Left lung (tissue), 14 donors: ENCODE results near the gene ADAMTS2. TPM values are rescaled to one million over a fixed set of nuclear protein-coding genes. Genes with fewer than 3 reads are reported as not detected.

Experiments used
- ATAC-seq: fragments of 200-7000 bp; cut with Tn5 transposase; one replicate; pipeline ENCODE4 v1.9.1; 2020; ENCODE audit warnings: moderate library complexity
- DNase-seq, 4 donors: peaks; one replicate each; pipeline ENCODE4 v3.0.0-alpha.2; 2013 to 2020
- H3K27ac ChIP-seq, 2 donors: fragments of 200-600 bp; sonication (generic) in 1 of 2; one replicate each; pipeline versions ENCODE4 v1.5.0 to v1.8.0; 2020 to 2021
- H3K27me3 ChIP-seq, 2 donors: fragments of 200-600 bp; sonication (generic) in 1 of 2; one replicate each; pipeline versions ENCODE4 v1.5.0 to v1.8.0; 2020 to 2021
- H3K36me3 ChIP-seq, 2 donors: fragments of 200-600 bp; sonication (generic) in 1 of 2; one replicate each; pipeline versions ENCODE4 v1.5.0 to v1.8.0; 2020 to 2021
- H3K4me1 ChIP-seq, 2 donors: fragments of 200-600 bp; one replicate each; pipeline ENCODE4 v1.8.0; 2021
- H3K4me3 ChIP-seq, 2 donors: fragments of 200-600 bp; sonication (generic) in 1 of 2; one replicate each; pipeline versions ENCODE4 v1.5.0 to v1.8.0; 2020 to 2021; ENCODE audit warnings: mild to moderate bottlenecking in 1 of 2
- H3K9me3 ChIP-seq, 2 donors: fragments of 200-600 bp; sonication (generic) in 1 of 2; one replicate each; pipeline versions ENCODE4 v1.5.0 to v1.8.0; 2020 to 2021
- CTCF ChIP-seq, 2 donors: fragments of 200-600 bp; sonication (generic) in 1 of 2; IDR thresholded peaks; one replicate each; pipeline versions ENCODE4 v1.5.0 to v1.8.0; 2021; ENCODE audit warnings: antibody characterized with exemption in 2 of 2
- intact Hi-C, 2 donors: fragments of 100-400 bp; cut with DNase I; formaldehyde crosslinking; loops; one replicate each; pipeline versions ENCODE4 v1.11.2 to v1.14.2; 2022
- long read RNA-seq, 12 donors: library from polyadenylated mRNA in 2 of 12; unstranded in 2 of 12; transcript quantifications; one replicate each; pipeline ENCODE4 v2.0.0 and lab custom pipeline, GENCODE V29; 2019 to 2026
- polyA plus RNA-seq, 6 donors: library from polyadenylated mRNA; unstranded; fragments of 120-200 nt; gene quantifications; one replicate each; pipeline ENCODE4 v1.2.1, GENCODE V29; 2013; ENCODE audit not compliant: insufficient read length in 6 of 6
- total RNA-seq, 2 donors: library from RNA; stranded (reverse); fragmentation: NEBNext Ultra II Directional; extraction: Animal tissue kit (Norgen Biotek cat#: 25700); gene quantifications; one replicate each; pipeline ENCODE4 v1.2.1, GENCODE V29; 2021
- donor health status: DM: no; HTN: yes; CAD: no.
- donor health status: DM: no; HTN: no; CAD: no.

ADAMTS2 gene
- 10 to 100 TPM; 51.6 to 68.2 TPM for total RNA-seq
- polyA plus RNA-seq = 10 to 100 TPM; 27.5 to 47.5 (median 34.4) TPM
- long read RNA-seq, donor 1, full-length matches to known transcripts = 5 of 5 reads
- long read RNA-seq, donor 1, partial matches to known transcripts = 0 of 5 reads
- long read RNA-seq, donor 1, other reads (novel, unspliced or antisense) = 0 of 5 reads
- long read RNA-seq, donor 2, full-length matches to known transcripts = 5 of 5 reads
- long read RNA-seq, donor 2, partial matches to known transcripts = 0 of 5 reads
- long read RNA-seq, donor 2, other reads (novel, unspliced or antisense) = 0 of 5 reads
- long read RNA-seq, donor 3, full-length matches to known transcripts = 2 of 2 reads
- long read RNA-seq, donor 3, partial matches to known transcripts = 0 of 2 reads
- long read RNA-seq, donor 3, other reads (novel, unspliced or antisense) = 0 of 2 reads
- long read RNA-seq, donor 4, partial matches to known transcripts = 1 of 11 reads
- long read RNA-seq, donor 4, other reads (novel, unspliced or antisense) = 7 of 11 reads
- long read RNA-seq, donor 5, full-length matches to known transcripts = 5 of 5 reads
- long read RNA-seq, donor 5, partial matches to known transcripts = 0 of 5 reads
- long read RNA-seq, donor 5, other reads (novel, unspliced or antisense) = 0 of 5 reads
- long read RNA-seq, donor 6, full-length matches to known transcripts = 4 of 4 reads
- long read RNA-seq, donor 6, partial matches to known transcripts = 0 of 4 reads
- long read RNA-seq, donor 6, other reads (novel, unspliced or antisense) = 0 of 4 reads
- long read RNA-seq, donor 7, full-length matches to known transcripts = 1 of 1 reads
- long read RNA-seq, donor 7, partial matches to known transcripts = 0 of 1 reads
- long read RNA-seq, donor 7, other reads (novel, unspliced or antisense) = 0 of 1 reads
- long read RNA-seq, donor 8 = 0 reads
- long read RNA-seq, donor 9 = 0 reads
- long read RNA-seq, donor 10, partial matches to known transcripts = 4 of 13 reads
- long read RNA-seq, donor 10, other reads (novel, unspliced or antisense) = 6 of 13 reads
- long read RNA-seq, donor 11, partial matches to known transcripts = 0 of 2 reads
- long read RNA-seq, donor 11, other reads (novel, unspliced or antisense) = 0 of 2 reads
- long read RNA-seq, donor 12, full-length matches to known transcripts = 5 of 5 reads
- long read RNA-seq, donor 12, partial matches to known transcripts = 0 of 5 reads
- long read RNA-seq, donor 12, other reads (novel, unspliced or antisense) = 0 of 5 reads

DNA sequence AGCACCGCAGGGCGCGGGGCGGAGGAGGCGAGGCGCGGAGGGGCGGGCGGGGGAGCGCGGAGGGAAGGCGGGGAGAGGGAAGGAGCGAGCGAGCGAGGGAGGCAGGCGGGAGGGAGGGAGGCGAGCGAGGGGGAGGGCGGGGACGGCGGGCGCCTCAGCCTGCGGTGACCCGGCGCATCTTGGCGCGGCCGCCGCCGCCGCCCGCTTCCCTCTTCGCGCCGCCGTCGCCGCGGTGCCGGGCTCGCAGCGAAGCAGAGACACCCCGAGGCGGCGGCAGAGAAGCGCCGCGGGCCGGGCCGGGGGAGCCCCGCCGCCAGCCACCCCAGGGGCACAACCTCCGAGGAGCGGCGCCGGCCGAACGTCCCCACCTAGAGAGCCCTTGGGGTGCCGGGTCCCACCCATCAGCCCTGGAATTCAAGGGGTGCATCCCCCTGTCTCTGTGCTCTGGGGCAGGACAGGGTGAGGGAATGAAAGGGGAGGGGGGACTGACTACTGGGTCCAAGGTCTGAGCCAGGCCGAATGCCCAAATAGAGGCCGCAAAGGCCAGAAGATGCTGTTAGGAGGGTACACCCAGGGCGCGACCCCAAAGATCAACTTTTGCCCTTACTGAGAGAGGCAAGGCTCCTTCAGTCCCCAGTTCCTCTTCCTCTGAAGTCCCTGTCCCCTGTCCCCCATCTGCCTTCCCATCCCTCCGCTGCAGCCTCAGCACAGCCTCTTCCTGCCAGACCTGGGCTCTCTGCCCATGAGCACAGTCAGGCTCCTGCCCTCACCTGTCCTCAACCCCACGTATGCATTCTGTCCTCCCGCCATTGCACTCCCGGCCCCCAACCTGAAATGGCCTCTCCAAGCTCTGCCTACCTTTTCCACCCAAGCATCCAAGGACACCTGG lies at the start of gene ADAMTS2:
TSS of gene ADAMTS2 (minus strand) at position 29 of the 889 bp plus-strand sequence. CDS start 133 bp downstream, outside the sequence.
- intact Hi-C loops = no loop called here

DNA sequence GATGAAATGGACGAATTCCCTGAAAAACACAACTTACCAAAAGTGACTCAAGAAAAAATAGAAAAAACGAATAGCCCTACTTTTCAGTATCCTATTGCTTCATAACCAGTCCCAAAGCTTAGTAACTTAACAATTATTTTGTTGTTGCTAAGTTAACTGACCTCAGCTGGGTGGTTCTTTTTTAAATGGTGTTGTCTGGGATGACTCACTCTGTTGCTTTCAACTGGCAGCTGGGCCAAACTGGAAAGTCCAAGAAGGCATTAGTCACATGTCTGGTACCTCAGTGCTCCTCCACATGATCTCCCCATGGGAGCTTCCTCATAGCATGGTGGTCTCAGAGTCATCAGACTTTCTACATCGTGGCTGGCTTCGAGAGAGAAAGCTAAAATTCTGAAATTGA lies 47.8 kb upstream of the ADAMTS2 start:
- Histone ChIP-seq H3K27ac (no peak overlapping the region), H3K9me3 (peaks cover 3 to 63% of the 10 kb centered on the region in 2 donors), H3K4me3 (no peak overlapping the region), H3K27me3 (no peaks in the 10 kb centered on the region), H3K36me3 (no peaks in the 10 kb centered on the region), H3K4me1 (no peaks in the 10 kb centered on the region)
- DNase-seq (no peak), ATAC-seq (peak; percentile 45)
- intact Hi-C loops = no loop called here
- no peak for TF ChIP-seq CTCF (IDR thresholded peaks at IDR 0.05)

More for the DNA sequence above, at the start of gene ADAMTS2:
- DNase-seq = peak; percentile 53 to 87 (median 76)
- Histone ChIP-seq H3K4me1 (peaks cover 0 to 26% of the 10 kb centered on the region in 2 donors), H3K4me3 (peak within 1 kb of the TSS; percentile 39 to 58), H3K27me3 (peaks cover 8 to 99% of the 10 kb centered on the region in 2 donors), H3K9me3 (no peaks in the 10 kb centered on the region), H3K27ac (peak within 1 kb of the TSS; percentile 44 to 64), H3K36me3 (no peaks in the 10 kb centered on the region)
- ATAC-seq = peak; percentile 45
- no peak for TF ChIP-seq CTCF (IDR thresholded peaks at IDR 0.05)

DNA sequence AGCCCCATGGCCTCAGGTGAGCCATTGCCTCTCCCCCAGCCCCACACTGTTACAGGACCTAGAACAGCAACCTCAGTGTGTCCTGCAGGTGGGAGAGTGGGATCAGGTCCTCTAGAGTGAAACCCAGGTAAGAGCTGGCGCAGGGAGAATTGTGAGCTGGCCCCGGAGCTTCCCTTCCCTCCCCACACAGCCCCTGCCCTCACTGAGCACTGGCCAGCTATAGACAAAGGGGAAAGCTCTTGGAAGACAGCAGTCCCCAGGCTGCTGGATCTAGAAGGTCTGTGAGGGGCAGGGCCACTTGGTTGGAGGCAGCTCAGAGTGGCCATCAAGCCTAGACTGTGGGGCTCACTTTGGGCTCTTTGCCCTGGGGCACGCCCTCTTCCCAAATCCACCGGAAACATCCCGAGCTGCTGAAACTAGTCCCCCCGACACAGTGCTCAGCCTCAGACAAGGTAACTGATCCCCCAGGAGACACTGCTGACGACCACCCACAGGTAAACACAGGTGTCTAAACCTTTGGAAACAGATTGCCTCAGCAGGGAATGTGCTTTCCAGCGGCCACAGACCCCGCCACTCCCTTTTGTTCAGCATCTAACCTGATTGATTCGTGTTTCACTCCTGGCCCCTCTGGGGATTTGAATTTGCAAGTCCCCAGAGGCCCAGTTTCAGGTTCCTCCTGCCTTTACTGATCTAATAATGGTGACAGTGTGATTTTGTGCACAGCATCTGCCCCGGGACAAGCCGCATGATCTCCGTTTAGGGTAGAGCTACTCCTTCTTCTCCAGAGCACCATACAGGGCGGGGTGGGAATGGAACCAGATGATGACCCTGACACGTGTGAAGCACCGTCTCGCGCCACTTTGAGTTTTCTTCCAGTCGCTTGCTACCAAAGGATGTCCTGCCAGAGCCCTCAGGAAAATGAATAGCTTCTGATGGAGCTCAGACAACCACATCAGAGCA lies 42.2 kb upstream of the ADAMTS2 start:
- no peaks in the 10 kb centered on the region for H3K4me1 ChIP-seq
- H3K4me3 ChIP-seq = no peak overlapping the region
- DNase-seq = no peak
- ATAC-seq = no peak
- peaks cover 3 to 37% of the 10 kb centered on the region in 2 donors for H3K9me3 ChIP-seq
- intact Hi-C loops = no loop called here
- no peaks in the 10 kb centered on the region for H3K36me3 ChIP-seq
- no peak for TF ChIP-seq CTCF (IDR thresholded peaks at IDR 0.05)
- peaks cover 0 to 14% of the 10 kb centered on the region in 2 donors for H3K27me3 ChIP-seq
- no peak overlapping the region for H3K27ac ChIP-seq

DNA sequence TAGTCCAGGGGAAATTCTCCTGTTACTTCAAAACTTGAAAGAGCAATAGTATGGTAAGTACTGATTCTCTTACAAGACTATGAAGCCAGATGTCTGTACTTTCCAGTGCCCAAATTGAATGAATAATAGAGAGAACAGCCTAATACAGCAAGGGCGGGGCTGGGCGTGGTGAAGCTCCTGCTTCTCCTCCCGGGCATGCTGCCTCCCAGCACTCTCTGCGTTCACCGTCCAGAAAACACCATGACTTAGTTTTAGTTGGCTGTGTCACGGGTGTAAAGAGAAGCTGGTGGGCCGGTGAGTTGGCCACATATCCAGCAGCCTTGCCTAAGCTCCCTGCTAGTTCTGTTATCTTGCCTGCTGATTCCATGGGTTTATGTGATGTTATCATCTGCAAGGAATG lies 40.7 kb upstream of the ADAMTS2 start:
- Histone ChIP-seq H3K4me3 (no peak overlapping the region), H3K9me3 (peaks cover 0 to 23% of the 10 kb centered on the region in 2 donors), H3K4me1 (no peaks in the 10 kb centered on the region), H3K27ac (no peak overlapping the region), H3K27me3 (peaks cover 0 to 14% of the 10 kb centered on the region in 2 donors), H3K36me3 (no peaks in the 10 kb centered on the region)
- DNase-seq = no peak
- no peak for ATAC-seq
- no peak for TF ChIP-seq CTCF (IDR thresholded peaks at IDR 0.05)
- intact Hi-C loops = no loop called here
